Astrocyte (in vitro differentiated cells and primary cell): ENCODE data around the gene COL23A1. TPM values are rescaled to one million over a fixed set of nuclear protein-coding genes. Genes with fewer than 3 reads are reported as not detected.

Experiments used
- DNase-seq: peaks from one replicate; pipeline ENCODE4 v3.0.0-alpha.2; 2010; ENCODE audit warnings: low read depth
- FAIRE-seq: peaks from 2 replicates; lab custom pipeline; 2011; peaks lifted over from hg19 to GRCh38; lab: Jason Lieb, UNC
- H2AFZ ChIP-seq: 2 replicates; pipeline ENCODE4 v1.6.0; 2012; ENCODE audit warnings: low read depth, low read length, inconsistent platforms
- H3K27ac ChIP-seq: 2 replicates; pipeline ENCODE4 v1.5.1; 2011; ENCODE audit warnings: low read depth, low read length, inconsistent platforms
- H3K27me3 ChIP-seq: 2 replicates; pipeline ENCODE4 v1.6.0; 2011; ENCODE audit warnings: low read length, inconsistent platforms; ENCODE audit not compliant: insufficient read depth
- H3K36me3 ChIP-seq: 2 replicates; pipeline ENCODE4 v1.5.1; 2011; ENCODE audit warnings: low read length, inconsistent platforms; ENCODE audit not compliant: insufficient read depth
- H3K4me1 ChIP-seq: 2 replicates; pipeline ENCODE4 v1.5.1; 2011; ENCODE audit warnings: low read length, inconsistent platforms; ENCODE audit not compliant: insufficient read depth
- H3K4me2 ChIP-seq: 2 replicates; pipeline ENCODE4 v1.6.0; 2012; ENCODE audit warnings: low read length, inconsistent platforms
- H3K4me3 ChIP-seq: 2 replicates; pipeline ENCODE4 v1.5.1; 2011; ENCODE audit warnings: low read depth, mild to moderate bottlenecking, low read length, inconsistent platforms; ENCODE audit not compliant: insufficient read depth
- H3K79me2 ChIP-seq: 2 replicates; pipeline ENCODE4 v1.6.0; 2012; ENCODE audit warnings: mild to moderate bottlenecking, low read length, inconsistent platforms; ENCODE audit not compliant: insufficient read depth
- H3K9ac ChIP-seq: 2 replicates; pipeline ENCODE4 v1.6.0; 2012; ENCODE audit warnings: mild to moderate bottlenecking, low read length, inconsistent platforms
- H3K9me3 ChIP-seq: 2 replicates; pipeline ENCODE4 v1.5.1; 2012; ENCODE audit warnings: low read depth, mild to moderate bottlenecking, low read length, inconsistent platforms; ENCODE audit not compliant: insufficient read depth
- H4K20me1 ChIP-seq: 2 replicates; pipeline ENCODE4 v1.6.0; 2012; ENCODE audit warnings: low read length, inconsistent platforms; ENCODE audit not compliant: insufficient read depth
- H3K27ac Mint-ChIP-seq: one replicate; pipeline ENCODE4 v1.8.0; 2021; ENCODE audit warnings: mild to moderate bottlenecking, mixed read lengths; ENCODE audit not compliant: unreplicated experiment
- H3K27me3 Mint-ChIP-seq: one replicate; pipeline ENCODE4 v1.8.0; 2021; ENCODE audit warnings: low read depth, mixed read lengths; ENCODE audit not compliant: unreplicated experiment
- H3K36me3 Mint-ChIP-seq: one replicate; pipeline ENCODE4 v1.8.0; 2021; ENCODE audit warnings: low read depth, mixed read lengths; ENCODE audit not compliant: unreplicated experiment
- H3K4me1 Mint-ChIP-seq: one replicate; pipeline ENCODE4 v1.8.0; 2021; ENCODE audit warnings: low read depth, mixed read lengths; ENCODE audit not compliant: unreplicated experiment
- H3K4me3 Mint-ChIP-seq: one replicate; pipeline ENCODE4 v1.8.0; 2021; ENCODE audit warnings: mild to moderate bottlenecking, moderate library complexity, mixed read lengths; ENCODE audit not compliant: unreplicated experiment
- H3K9me3 Mint-ChIP-seq: one replicate; pipeline ENCODE4 v1.8.0; 2021; ENCODE audit warnings: mild to moderate bottlenecking, mixed read lengths; ENCODE audit not compliant: unreplicated experiment
- EZH2 ChIP-seq: IDR thresholded peaks from 2 replicates; pipeline ENCODE4 v1.6.1; 2012; ENCODE audit warnings: mild to moderate bottlenecking, low read length, inconsistent platforms; ENCODE audit not compliant: insufficient read depth
- total RNA-seq: library from RNA; stranded (reverse); gene quantifications from 2 replicates; pipeline ENCODE4 v1.2.1, GENCODE V29; 2021
- TF ChIP-seq, protein P1 (sequence below): IDR thresholded peaks from 2 replicates; pipeline ENCODE4 v1.5.1; 2011; ENCODE audit warnings: low read depth, mild to moderate bottlenecking, inconsistent platforms, low read length, moderate library complexity; ENCODE audit not compliant: insufficient read depth

COL23A1 gene
- total RNA-seq, 1 donor from 2014 or later: 0.16 TPM

DNA sequence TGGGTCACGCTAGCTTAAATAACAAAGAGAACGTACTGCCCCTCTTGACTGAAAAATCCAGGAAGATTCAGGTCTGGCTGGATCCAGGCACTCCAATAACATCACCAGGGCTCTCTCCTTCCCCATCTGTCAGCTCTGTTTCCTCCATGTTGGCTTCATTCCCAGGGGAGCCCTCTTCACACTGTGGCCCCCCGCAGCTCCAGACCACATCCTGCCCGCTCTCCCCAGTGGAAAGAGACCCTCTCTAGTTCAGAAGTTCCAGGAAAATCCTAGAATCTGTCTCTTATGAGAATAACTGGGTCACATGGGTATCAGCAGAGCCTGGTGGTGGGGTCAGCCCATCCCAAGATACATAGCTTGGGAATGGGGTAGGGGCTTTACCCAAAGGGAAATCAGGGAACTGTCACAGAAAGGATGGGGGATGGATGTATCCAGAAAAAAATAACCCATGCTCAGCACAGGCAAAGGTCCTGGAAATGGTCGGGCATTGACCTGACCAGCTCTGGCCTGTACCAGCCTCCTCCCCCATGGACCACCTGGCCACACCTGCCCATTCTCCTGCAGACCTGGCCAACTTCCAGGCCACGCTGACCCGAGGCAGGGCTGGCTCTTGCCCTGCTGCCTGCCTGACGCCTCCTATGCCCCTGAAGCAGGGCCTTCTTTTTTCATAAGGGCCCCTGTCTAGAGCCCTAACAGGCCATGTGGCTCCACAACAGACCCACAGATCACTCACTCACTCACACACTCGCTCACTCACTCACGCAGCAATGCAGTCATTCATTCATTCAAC lies 65.9 kb downstream of the COL23A1 start:
- H3K4me1 ChIP-seq: no peaks in the 10 kb centered on the region
- no peak overlapping the region for H3K4me3 Mint-ChIP-seq
- H4K20me1 ChIP-seq: no peaks in the 10 kb centered on the region
- no peak overlapping the region for H3K27ac Mint-ChIP-seq
- DNase-seq (no peak), FAIRE-seq (no peak)
- H2AFZ ChIP-seq: no peak overlapping the region
- TF ChIP-seq, protein P1, sequence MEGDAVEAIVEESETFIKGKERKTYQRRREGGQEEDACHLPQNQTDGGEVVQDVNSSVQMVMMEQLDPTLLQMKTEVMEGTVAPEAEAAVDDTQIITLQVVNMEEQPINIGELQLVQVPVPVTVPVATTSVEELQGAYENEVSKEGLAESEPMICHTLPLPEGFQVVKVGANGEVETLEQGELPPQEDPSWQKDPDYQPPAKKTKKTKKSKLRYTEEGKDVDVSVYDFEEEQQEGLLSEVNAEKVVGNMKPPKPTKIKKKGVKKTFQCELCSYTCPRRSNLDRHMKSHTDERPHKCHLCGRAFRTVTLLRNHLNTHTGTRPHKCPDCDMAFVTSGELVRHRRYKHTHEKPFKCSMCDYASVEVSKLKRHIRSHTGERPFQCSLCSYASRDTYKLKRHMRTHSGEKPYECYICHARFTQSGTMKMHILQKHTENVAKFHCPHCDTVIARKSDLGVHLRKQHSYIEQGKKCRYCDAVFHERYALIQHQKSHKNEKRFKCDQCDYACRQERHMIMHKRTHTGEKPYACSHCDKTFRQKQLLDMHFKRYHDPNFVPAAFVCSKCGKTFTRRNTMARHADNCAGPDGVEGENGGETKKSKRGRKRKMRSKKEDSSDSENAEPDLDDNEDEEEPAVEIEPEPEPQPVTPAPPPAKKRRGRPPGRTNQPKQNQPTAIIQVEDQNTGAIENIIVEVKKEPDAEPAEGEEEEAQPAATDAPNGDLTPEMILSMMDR: no peak
- no peak for TF ChIP-seq EZH2
- H3K4me2 ChIP-seq: no peak overlapping the region
- H3K9me3 ChIP-seq: peaks cover 6% of the 10 kb centered on the region
- H3K36me3 Mint-ChIP-seq: peaks cover 6% of the 10 kb centered on the region
- H3K27me3 Mint-ChIP-seq: peaks cover 14% of the 10 kb centered on the region
- no peak overlapping the region for H3K27ac ChIP-seq
- H3K36me3 ChIP-seq: no peaks in the 10 kb centered on the region
- H3K9ac ChIP-seq: no peak overlapping the region
- peaks cover 5% of the 10 kb centered on the region for H3K4me1 Mint-ChIP-seq
- H3K27me3 ChIP-seq: no peaks in the 10 kb centered on the region
- H3K79me2 ChIP-seq: no peaks in the 10 kb centered on the region
- no peak overlapping the region for H3K4me3 ChIP-seq
- H3K9me3 Mint-ChIP-seq: peaks cover 15% of the 10 kb centered on the region

DNA sequence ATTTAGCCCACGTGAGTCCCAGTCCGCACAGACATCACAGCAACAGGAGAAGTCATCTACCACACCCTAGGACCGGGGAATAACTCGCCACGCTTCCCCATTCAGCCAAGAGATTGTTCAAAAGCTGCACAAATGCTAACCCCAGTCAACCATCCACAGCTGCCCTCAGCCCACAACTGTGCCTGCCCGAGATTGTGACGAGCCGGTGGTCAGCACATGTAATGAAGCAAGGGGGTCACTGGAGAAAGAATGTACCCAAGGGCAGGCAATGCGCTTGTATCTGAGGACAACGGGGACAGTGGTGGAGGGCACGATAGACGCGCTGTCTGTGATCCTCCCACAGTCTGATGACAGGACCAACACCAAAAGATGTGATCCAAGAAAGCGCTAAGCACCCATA lies 67.8 kb downstream of the COL23A1 start:
- H2AFZ ChIP-seq: no peak overlapping the region
- FAIRE-seq (no peak), DNase-seq (no peak)
- Mint-ChIP-seq H3K4me3 (no peak overlapping the region), H3K27me3 (peaks cover 14% of the 10 kb centered on the region), H3K27ac (no peak overlapping the region), H3K4me1 (peaks cover 5% of the 10 kb centered on the region), H3K36me3 (peaks cover 7% of the 10 kb centered on the region), H3K9me3 (peaks cover 12% of the 10 kb centered on the region)
- H3K9me3 ChIP-seq: peaks cover 6% of the 10 kb centered on the region
- H3K4me1 ChIP-seq: no peaks in the 10 kb centered on the region
- no peaks in the 10 kb centered on the region for H3K36me3 ChIP-seq
- no peaks in the 10 kb centered on the region for H3K27me3 ChIP-seq
- H3K4me2 ChIP-seq: no peak overlapping the region
- no peak overlapping the region for H3K4me3 ChIP-seq
- no peaks in the 10 kb centered on the region for H4K20me1 ChIP-seq
- H3K27ac ChIP-seq: no peak overlapping the region
- no peak for TF ChIP-seq EZH2
- TF ChIP-seq, protein P1: no peak
- no peaks in the 10 kb centered on the region for H3K79me2 ChIP-seq
- H3K9ac ChIP-seq: no peak overlapping the region

DNA sequence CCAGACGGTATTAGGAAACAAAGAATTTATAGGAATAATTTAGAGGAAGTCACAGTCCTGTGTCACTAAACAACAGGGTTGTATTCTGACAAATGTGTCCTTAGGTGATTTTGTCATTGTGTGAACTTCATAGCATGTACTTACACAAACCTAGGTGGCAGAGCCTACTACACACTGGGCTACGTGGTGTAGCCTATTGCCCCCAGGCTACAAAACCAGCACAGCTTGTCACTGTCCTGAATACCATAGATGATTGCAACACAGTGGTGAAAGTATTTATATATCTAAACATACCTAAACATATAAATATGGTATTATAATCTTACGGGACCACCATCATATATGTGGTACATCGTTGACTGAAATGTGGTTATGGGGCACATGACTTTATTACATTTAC lies 69.3 kb downstream of the COL23A1 start:
- Mint-ChIP-seq H3K4me3 (no peak overlapping the region), H3K4me1 (no peaks in the 10 kb centered on the region), H3K9me3 (peaks cover 12% of the 10 kb centered on the region), H3K27ac (no peak overlapping the region), H3K36me3 (peaks cover 7% of the 10 kb centered on the region), H3K27me3 (peaks cover 27% of the 10 kb centered on the region)
- H3K4me2 ChIP-seq: no peak overlapping the region
- FAIRE-seq: no peak
- DNase-seq: no peak
- H3K36me3 ChIP-seq: no peaks in the 10 kb centered on the region
- no peak overlapping the region for H3K9ac ChIP-seq
- H3K27ac ChIP-seq: no peak overlapping the region
- no peaks in the 10 kb centered on the region for H3K27me3 ChIP-seq
- no peak overlapping the region for H2AFZ ChIP-seq
- H3K79me2 ChIP-seq: no peaks in the 10 kb centered on the region
- no peaks in the 10 kb centered on the region for H3K4me1 ChIP-seq
- no peaks in the 10 kb centered on the region for H4K20me1 ChIP-seq
- peaks cover 6% of the 10 kb centered on the region for H3K9me3 ChIP-seq
- TF ChIP-seq, protein P1: no peak
- TF ChIP-seq EZH2: no peak
- H3K4me3 ChIP-seq: no peak overlapping the region
